HG03135 (cell line): ENCODE measurements around the gene LETMD1.
"Not testable (repeated sequence)": the region's sequence is repeated elsewhere in the genome, so short reads cannot be mapped to it uniquely, and the experiment has no call there.

Source experiments
- ATAC-seq: cut with Tn5 transposase; IDR thresholded peaks from one replicate; pipeline ENCODE4 v1.9.1; 2021; ENCODE audit warnings: mild to moderate bottlenecking, moderate library complexity; ENCODE audit not compliant: unreplicated experiment

Gene LETMD1

DNA sequence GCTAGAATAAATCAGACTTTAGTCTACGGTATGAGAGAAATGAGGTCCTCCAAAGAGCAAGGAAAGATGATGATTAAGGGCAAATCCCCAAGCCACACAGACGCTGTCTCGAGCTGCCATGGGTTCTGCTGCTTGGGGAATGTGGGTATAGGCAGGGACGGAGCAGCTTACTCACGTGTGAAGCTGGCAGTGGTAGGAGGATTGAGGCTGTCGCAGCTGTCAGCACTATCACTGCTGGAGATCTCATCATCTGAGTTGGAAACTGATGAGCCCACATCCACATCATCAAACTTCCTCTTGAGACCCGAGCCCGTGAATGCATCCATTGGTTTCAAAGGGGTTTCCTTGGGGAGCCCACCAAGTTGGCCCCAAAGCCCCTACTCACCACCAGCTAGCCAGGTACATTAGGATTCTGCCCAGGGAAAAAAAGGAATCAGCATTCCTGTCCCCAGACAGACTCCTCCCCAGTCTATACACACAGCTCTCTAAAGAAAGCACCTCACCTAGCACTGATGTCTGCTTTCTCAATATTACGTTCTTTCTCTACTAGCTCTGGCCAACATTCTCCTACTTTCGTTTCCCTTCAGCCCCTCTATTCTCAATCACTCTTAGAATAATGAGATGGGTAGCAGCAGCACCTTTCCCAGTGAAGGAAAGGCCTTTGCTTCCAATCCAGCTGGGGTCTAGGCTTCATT lies 28.3 kb downstream of the LETMD1 start:
- ATAC-seq: no peak

DNA sequence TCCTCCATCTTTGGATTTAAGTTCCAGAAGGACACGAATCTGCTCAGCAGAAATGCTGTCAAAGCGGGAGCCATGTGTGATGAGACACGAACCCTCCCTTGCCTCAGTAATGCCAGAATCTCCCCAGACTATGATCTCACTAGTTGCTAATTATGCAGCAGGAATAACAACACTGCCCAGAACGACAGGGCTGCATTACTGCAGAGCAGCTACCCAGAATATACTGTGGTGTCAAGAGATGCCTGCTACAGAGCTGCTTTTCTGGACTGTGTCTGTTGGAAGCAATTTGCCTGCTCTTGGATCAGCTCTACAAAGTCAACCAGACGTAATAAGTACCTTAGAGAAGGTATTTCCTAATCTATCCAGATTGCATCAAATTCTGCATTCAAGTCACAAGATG lies 29.8 kb downstream of the LETMD1 start:
- ATAC-seq: no peak

DNA sequence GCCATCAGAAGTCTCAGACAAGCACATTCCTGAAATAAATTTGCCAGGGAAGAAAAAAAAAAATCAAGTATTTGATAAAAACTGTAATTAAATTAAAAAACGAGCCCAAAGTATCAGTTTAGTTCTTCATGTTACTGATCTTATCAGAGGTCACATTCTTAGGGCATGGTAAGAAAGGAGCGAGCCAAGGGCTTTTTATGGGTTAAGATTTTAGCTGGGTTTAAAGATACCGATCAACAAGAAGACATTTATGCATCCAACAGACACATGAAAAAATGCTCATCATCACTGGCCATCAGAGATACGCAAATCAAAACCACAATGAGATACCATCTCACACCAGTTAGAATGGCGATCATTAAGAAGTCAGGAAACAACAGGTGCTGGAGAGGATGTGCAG lies 30.2 kb downstream of the LETMD1 start:
- ATAC-seq: not testable (repeated sequence)

DNA sequence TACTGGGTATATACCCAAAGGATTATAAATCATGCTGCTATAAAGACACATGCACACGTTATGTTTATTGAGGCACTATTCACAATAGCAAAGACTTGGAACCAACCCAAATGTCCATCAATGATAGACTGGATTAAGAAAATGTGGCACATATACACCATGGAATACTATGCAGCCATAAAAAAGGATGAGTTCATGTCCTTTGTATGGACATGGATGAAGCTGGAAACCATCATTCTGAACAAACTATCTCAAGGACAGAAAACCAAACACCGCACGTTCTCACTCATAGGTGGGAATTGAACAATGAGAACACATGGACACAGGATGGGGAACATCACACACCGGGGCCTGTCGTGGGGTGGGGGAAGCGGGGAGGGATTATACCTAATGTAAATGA lies 30.7 kb downstream of the LETMD1 start:
- ATAC-seq: not testable (repeated sequence)

DNA sequence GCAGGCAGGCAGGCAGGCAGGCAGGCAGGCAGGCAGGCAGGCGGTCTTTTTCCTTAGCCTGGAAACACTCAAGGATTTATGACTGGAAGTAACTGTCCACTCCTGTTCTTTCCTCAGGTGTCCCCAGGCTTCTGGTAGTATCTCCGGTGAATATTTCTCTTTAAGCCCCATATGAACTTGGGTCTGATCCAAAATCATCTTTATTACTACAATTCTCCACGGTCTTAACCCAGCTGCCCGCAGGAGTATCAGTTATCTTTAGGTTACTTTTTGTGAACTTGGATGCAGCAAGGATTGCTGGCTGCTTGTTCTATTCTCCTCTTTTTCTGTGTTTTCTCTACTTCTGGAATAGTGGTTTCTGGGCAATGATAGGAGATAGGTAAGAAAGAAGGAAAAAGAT lies 32.0 kb downstream of the LETMD1 start:
- no peak for ATAC-seq

DNA sequence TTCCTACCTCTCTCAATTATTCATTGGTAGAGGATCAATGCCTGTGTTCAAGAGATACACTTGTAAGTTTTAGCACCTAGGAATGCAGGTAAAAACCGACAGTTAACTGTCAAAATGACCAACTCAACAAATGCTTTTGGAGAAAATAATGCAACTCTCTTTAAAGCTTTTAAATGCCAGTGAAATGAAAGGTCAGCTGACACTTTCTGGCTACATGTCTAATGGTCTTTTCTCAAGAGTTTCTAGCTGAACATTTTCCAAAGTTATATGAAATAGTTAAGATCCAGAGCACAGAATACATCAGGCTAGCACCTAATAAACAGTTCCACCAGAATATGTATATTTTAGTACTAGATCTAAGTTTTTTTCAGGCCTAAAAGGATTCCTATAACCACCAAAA lies 33.3 kb downstream of the LETMD1 start:
- no peak for ATAC-seq

DNA sequence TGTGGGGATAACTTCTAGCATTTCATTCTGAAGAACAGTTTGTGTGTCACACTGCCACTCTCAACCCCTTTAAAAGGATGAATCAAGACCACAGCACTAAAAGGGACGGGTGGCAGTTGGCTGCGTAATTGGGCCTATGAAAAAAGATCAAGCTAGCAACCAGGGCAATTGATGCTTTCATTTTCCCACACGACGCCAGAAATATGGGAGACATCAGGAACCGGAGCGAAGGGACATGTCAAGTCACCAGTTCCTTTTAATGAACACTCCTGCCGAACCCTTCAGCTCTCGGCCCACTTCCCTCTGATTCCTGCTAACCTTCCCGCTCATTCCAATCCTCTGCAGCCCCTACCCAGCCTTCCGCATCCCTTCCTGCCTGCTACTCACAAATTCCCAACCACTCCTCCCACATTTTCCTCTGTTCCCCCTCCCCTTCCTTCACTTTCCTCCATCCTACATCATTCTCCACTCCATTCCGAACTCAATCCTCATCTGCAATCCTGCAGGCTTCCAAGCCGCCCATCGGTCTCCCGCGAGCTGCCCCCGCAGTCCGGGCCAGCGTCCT lies 34.5 kb downstream of the LETMD1 start:
- no peak for ATAC-seq

DNA sequence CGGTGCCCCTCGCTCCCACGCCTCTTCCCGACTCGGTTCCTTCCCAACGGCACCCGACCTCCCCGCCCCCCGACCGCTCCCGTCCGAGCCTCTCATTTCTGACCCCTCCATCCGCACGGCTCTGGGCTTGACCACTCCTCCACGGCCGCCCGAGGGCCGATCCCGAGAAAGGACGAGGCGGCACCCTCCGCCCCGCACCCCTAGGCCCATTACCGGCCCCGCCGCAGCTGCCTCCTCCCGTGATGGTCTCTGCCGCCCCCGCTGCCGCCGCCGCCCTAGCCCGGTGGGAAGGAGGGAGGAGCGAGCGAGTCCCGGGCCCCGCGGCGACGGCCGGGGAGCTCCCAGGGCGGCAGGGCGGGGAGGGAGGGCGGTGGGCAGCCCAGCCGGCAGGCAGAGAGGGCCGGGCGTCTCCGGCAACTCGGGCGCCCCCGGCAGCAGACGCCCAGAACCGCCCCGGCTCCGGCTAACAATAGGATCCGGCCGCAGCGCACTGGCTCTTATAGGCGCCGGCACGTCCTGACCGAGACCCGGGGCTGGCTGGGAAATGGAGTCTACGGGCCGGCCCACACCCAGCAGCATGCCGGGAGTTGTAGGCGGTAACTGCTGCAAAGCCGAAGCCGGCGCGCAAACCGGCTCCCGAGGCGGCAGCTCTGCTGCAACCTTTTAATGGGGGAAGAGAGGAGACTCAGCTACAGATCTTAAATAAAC lies 35.2 kb downstream of the LETMD1 start, which contains the start of gene CSRNP2:
CSRNP2 (minus strand) TSS at position 471 of the 708 bp plus-strand sequence. CDS start 7,035 bp downstream, outside the sequence.
- ATAC-seq: peak; percentile 99

DNA sequence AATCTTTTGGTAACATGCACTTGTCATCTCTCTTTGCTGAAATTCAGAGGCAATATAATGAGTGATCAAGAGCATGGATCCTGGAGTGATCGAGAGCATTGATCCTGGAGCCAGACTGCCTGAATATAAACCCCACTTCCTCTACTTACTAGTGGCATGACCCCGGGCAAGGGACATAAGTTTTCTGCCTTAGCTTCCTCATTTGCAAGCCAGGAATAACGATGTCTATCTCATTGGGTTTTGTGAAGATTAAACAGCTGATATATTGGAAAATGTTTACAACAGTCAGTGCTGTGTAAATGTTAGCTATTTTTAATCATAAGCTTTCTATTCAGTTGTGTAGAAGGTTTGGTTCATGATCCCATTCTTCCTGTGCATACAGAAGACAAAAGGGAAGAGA lies 37.6 kb downstream of the LETMD1 start:
- no peak for ATAC-seq

DNA sequence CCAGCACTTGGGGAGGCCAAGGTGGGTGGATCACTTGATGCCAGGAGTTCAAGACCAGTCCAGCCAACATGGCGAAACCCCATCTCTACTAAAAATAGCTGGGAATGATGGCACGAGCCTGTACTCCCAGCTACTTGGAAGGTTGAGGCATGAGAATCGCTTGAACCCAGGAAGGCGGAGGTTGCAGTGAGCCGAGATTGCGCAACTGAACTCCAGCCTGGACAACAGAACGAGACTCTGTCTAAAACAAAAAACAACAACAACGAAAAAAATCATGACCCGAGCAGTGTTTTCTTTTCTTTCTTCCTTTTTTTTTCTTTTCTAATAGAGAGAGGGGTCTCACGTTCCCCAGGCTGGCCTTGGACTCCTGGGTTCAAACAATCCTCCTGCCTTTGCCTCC lies 38.8 kb downstream of the LETMD1 start:
- ATAC-seq: no peak

DNA sequence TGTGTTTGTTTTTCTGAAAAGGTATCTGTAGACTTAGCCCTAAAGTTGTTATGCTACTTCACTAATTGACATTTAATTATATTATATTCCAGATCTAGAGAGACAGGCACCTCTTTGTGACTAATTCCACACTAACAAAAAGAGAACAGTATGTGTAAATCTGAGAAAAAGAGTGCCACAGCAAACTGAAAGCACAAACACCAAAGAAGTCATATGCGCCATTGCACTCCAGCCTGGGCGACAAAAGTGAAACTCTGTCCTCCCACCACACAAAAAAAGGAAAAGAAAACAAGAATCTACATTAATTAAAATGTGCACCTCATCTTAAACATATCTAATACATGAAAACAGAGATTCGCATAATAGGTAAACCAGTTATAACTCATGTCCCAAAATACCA lies 39.7 kb downstream of the LETMD1 start:
- ATAC-seq: no peak

DNA sequence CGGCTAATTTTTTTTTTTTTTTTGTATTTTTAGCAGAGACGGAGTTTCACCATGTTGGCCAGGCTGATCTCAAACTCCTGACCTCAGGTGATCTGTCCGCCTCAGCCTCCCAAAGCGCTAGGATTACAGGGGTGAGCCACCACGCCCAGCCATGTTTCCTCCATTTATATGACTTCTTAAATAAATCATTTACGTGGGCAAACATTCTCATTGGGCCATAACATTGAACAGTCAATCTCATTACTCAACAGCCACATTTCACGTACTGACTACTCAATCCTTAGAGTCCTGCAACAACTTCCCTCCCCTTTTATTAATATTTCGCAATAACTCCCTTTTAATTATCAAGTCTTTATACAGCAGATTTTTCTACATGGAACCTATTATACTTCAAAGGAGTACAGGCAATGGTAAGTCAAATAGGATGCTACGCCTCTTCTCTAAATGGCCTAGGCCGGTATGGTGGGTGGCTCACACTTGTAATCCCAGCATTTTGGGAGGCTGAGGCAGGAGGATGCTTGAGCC lies 42.6 kb downstream of the LETMD1 start:
- ATAC-seq: no peak

DNA sequence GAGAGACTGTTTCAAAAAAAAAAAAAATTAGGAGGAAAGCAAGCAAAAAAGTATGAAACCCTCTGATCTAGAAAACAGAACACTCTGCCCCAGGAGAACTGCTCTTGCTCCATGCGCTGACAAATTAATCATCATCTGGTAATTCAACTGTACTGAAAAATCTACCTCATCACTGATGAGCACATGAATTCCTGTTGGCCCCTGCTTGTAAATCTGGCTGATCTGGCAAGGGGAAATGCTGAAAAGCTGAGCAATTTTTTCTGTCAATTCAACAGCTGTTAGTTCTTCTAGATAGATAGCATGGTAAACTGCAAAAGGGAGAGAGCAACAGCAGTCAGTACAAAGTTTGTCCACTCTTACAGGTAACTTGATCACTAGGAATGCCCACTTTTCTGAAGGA lies 50.5 kb downstream of the LETMD1 start:
- no peak for ATAC-seq

DNA sequence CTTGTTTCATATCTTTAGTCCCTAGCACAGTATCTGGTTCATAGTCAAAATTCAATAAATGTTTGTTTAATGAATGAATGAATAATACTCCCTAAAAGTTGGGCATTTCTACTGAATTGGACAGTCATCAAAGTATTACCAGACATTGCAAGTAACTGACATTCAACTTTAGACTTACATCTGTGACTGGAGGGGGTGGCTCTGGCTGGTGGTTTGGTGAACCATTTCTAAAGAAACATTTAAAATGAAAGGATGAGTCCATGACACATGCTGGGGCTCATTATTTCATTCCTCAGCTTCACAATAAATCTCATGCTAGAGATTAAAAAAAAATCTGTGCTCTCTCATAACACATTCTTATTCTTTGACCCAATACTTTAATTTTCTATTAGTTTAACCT lies 55.9 kb downstream of the LETMD1 start:
- no peak for ATAC-seq

DNA sequence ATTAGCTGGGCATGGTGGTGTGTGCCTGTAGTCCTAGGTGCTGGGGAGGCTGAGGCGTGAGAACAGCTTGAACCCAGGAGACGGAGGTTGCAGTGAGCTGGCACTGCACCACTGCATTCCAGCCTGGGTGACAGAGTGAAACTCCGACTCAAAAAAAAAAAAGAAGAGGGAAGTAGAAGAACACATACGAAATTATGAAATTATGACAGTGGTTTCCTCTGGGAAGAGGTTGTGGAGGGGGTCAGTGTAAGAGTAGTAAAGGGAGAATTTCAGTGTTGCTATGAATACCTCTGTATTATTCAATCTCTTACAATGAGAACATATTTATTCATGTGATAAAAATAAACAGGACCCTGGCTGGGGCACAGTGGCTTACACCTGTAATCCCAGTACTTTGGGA lies 60.0 kb downstream of the LETMD1 start:
- ATAC-seq: no peak
